GM12872 (cell line): Measurements from ENCODE around the gene PIN4.

Source experiments
- TF ChIP-seq, protein P1 (sequence below): IDR thresholded peaks from 3 replicates; pipeline ENCODE4 v1.5.1; 2011; ENCODE audit warnings: low read depth, mild to moderate bottlenecking, low read length, moderate library complexity; ENCODE audit not compliant: insufficient read depth

Gene PIN4

GRCh38 chrX:72142094-72142793, 39.3 kb upstream of the PIN4 start:
- TF ChIP-seq, protein P1, sequence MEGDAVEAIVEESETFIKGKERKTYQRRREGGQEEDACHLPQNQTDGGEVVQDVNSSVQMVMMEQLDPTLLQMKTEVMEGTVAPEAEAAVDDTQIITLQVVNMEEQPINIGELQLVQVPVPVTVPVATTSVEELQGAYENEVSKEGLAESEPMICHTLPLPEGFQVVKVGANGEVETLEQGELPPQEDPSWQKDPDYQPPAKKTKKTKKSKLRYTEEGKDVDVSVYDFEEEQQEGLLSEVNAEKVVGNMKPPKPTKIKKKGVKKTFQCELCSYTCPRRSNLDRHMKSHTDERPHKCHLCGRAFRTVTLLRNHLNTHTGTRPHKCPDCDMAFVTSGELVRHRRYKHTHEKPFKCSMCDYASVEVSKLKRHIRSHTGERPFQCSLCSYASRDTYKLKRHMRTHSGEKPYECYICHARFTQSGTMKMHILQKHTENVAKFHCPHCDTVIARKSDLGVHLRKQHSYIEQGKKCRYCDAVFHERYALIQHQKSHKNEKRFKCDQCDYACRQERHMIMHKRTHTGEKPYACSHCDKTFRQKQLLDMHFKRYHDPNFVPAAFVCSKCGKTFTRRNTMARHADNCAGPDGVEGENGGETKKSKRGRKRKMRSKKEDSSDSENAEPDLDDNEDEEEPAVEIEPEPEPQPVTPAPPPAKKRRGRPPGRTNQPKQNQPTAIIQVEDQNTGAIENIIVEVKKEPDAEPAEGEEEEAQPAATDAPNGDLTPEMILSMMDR = no peak

- TF ChIP-seq, protein P1 = no peak
Observed at GRCh38 chrX:72142794-72143608, 38.6 kb upstream of the PIN4 start.

DNA sequence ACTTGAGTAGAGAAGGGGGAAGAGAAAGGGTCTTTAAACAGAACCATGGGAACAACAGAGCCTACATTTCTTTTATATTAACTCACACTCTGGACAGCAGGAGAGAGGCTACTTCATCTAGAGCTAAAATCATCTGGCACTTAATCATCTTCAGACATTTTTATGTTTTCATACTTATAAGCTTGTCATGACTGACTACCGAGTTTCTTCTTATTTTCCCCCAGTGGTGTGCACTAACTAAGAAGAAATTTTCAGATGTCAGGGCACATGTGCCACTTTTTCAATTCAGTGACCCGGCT, 38.0 kb upstream of the PIN4 start:
- TF ChIP-seq, protein P1 = no peak

DNA sequence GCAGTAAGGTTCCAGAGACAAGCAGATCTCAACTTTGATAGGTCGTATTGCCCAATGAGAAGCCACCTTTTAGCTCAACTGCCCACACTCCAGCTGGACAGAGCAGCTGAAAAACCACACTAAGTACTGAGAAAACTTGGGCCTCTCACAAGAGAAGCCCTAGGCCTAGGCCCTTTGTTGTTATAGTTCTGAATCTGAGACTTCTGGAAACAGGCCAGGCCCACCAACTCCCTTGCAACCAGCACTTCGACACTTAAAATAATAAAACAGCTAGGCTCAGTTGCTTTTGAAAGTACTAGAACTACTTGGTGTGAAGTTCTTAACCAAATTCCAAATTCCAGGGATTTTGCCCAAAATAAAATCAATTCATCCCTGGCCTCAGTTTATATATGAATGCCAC, 36.4 kb upstream of the PIN4 start:
- TF ChIP-seq, protein P1 = no peak

- TF ChIP-seq, protein P1 = no peak
Observed at GRCh38 chrX:72146527-72146926, 35.0 kb upstream of the PIN4 start.

- TF ChIP-seq, protein P1 = no peak
Observed at GRCh38 chrX:72158773-72159172, 22.8 kb upstream of the PIN4 start.

- TF ChIP-seq, protein P1 = no peak
Observed at GRCh38 chrX:72159769-72160168, 21.8 kb upstream of the PIN4 start.
